Measurements from ENCODE around the gene PPP1R3F.

PPP1R3F gene

GRCh38 chrX:49243166-49243565, 26.4 kb upstream of the PPP1R3F start:
- Histone ChIP-seq H3K4me3 (ENCODE audit: low read depth, low read length, poor library complexity, severe bottlenecking) (no peak overlapping the region), H3K9me3 (ENCODE audit: low read length) (no peaks in the 10 kb centered on the region), H3K4me2 (ENCODE audit: low read length) (no peak overlapping the region), H3K27ac (ENCODE audit: low read depth, low read length, poor library complexity, severe bottlenecking) (no peak overlapping the region), H3K79me2 (ENCODE audit: insufficient read depth, low read length) (no peaks in the 10 kb centered on the region), H3K27me3 (ENCODE audit: insufficient read depth, low read length) (no peaks in the 10 kb centered on the region), H3K9me2 (ENCODE audit: low read depth, low read length) (no peaks in the 10 kb centered on the region), H4K20me1 (ENCODE audit: insufficient read depth, low read length) (no peaks in the 10 kb centered on the region), H2AFZ (ENCODE audit: low read length) (no peak overlapping the region), H3F3A (ENCODE audit: insufficient read depth, low read length) (no peaks in the 10 kb centered on the region), H3K36me3 (ENCODE audit: insufficient read depth, low read length) (peaks cover 14% of the 10 kb centered on the region), H3K9ac (ENCODE audit: low read length) (no peak overlapping the region), H3K4me1 (ENCODE audit: insufficient read depth, low read length, severe bottlenecking) (no peaks in the 10 kb centered on the region)
- TF ChIP-seq EZH2 (IDR thresholded peaks at IDR 0.05; ENCODE audit: borderline replicate concordance, low read length), result no peak
- TF ChIP-seq CTCF (IDR thresholded peaks at IDR 0.05; ENCODE audit: low read length), result no peak

GRCh38 chrX:49244207-49244606, 25.4 kb upstream of the PPP1R3F start:
- H3K4me1 ChIP-seq (ENCODE audit: insufficient read depth, low read length, severe bottlenecking), result no peaks in the 10 kb centered on the region
- no peaks in the 10 kb centered on the region for H3F3A ChIP-seq (ENCODE audit: insufficient read depth, low read length)
- H3K9me2 ChIP-seq (ENCODE audit: low read depth, low read length), result no peaks in the 10 kb centered on the region
- no peaks in the 10 kb centered on the region for H4K20me1 ChIP-seq (ENCODE audit: insufficient read depth, low read length)
- peaks cover 16% of the 10 kb centered on the region for H3K36me3 ChIP-seq (ENCODE audit: insufficient read depth, low read length)
- H3K4me2 ChIP-seq (ENCODE audit: low read length), result no peak overlapping the region
- no peaks in the 10 kb centered on the region for H3K27me3 ChIP-seq (ENCODE audit: insufficient read depth, low read length)
- no peaks in the 10 kb centered on the region for H3K9me3 ChIP-seq (ENCODE audit: low read length)
- H3K27ac ChIP-seq (ENCODE audit: low read depth, low read length, poor library complexity, severe bottlenecking), result no peak overlapping the region
- no peak for TF ChIP-seq CTCF (IDR thresholded peaks at IDR 0.05; ENCODE audit: low read length)
- no peak for TF ChIP-seq EZH2 (IDR thresholded peaks at IDR 0.05; ENCODE audit: borderline replicate concordance, low read length)
- H3K4me3 ChIP-seq (ENCODE audit: low read depth, low read length, poor library complexity, severe bottlenecking), result no peak overlapping the region
- no peak overlapping the region for H2AFZ ChIP-seq (ENCODE audit: low read length)
- no peak overlapping the region for H3K9ac ChIP-seq (ENCODE audit: low read length)
- H3K79me2 ChIP-seq (ENCODE audit: insufficient read depth, low read length), result no peaks in the 10 kb centered on the region

GRCh38 chrX:49246541-49246940, 23.1 kb upstream of the PPP1R3F start:
- H3K27ac ChIP-seq (ENCODE audit: low read depth, low read length, poor library complexity, severe bottlenecking), result no peak overlapping the region
- H3K36me3 ChIP-seq (ENCODE audit: insufficient read depth, low read length), result peaks cover 11% of the 10 kb centered on the region
- TF ChIP-seq CTCF (IDR thresholded peaks at IDR 0.05; ENCODE audit: low read length) (no peak), EZH2 (IDR thresholded peaks at IDR 0.05; ENCODE audit: borderline replicate concordance, low read length) (no peak)
- H3F3A ChIP-seq (ENCODE audit: insufficient read depth, low read length), result no peaks in the 10 kb centered on the region
- H3K27me3 ChIP-seq (ENCODE audit: insufficient read depth, low read length), result no peaks in the 10 kb centered on the region
- H3K9ac ChIP-seq (ENCODE audit: low read length), result no peak overlapping the region
- no peaks in the 10 kb centered on the region for H3K4me1 ChIP-seq (ENCODE audit: insufficient read depth, low read length, severe bottlenecking)
- H3K4me3 ChIP-seq (ENCODE audit: low read depth, low read length, poor library complexity, severe bottlenecking), result no peak overlapping the region
- H3K79me2 ChIP-seq (ENCODE audit: insufficient read depth, low read length), result no peaks in the 10 kb centered on the region
- no peaks in the 10 kb centered on the region for H3K9me2 ChIP-seq (ENCODE audit: low read depth, low read length)
- no peaks in the 10 kb centered on the region for H3K9me3 ChIP-seq (ENCODE audit: low read length)
- H2AFZ ChIP-seq (ENCODE audit: low read length), result no peak overlapping the region
- no peak overlapping the region for H3K4me2 ChIP-seq (ENCODE audit: low read length)
- H4K20me1 ChIP-seq (ENCODE audit: insufficient read depth, low read length), result no peaks in the 10 kb centered on the region
